PC-3 (cell line): ENCODE results near the gene CELA3A. TPM values are rescaled to one million over a fixed set of nuclear protein-coding genes. Genes with fewer than 3 reads are reported as not detected.

ENCODE experiments used
- ATAC-seq: fragments of 200-7000 bp; cut with Tn5 transposase; 2 replicates; pipeline ENCODE4 v1.9.1; 2020; ENCODE audit warnings: mild to moderate bottlenecking, moderate library complexity
- BruUV-seq: library from RNA; stranded (reverse); fragments of 400-500 nt; replicated peaks from 2 replicates; lab custom pipeline; 2021; lab: Mats Ljungman, UMichigan
- CTCF ChIA-PET: fragments of 300-600 bp; sonication (Branson Sonifier 250); formaldehyde crosslinking; loops from one replicate; lab custom pipeline; 2022; ENCODE audit warnings: antibody characterized with exemption; lab: Charles Lee
- POLR2A ChIA-PET: fragments of 300-600 bp; sonication (Branson Sonifier 250); formaldehyde crosslinking; loops from one replicate; lab custom pipeline; 2022; ENCODE audit warnings: antibody characterized with exemption; ENCODE audit not compliant: unreplicated experiment; lab: Charles Lee
- DNase-seq: peaks from one replicate; pipeline ENCODE4 v3.0.0-alpha.2; 2015
- H2AFZ ChIP-seq: fragments of 300-600 bp; sonication (generic); 2 replicates; pipeline ENCODE4 v1.6.0; 2016; ENCODE audit warnings: antibody characterized with exemption, low read length
- H3F3A ChIP-seq: fragments of 300-600 bp; sonication (generic); one replicate; pipeline ENCODE4 v1.6.0; 2017; ENCODE audit warnings: antibody characterized with exemption, low read length, control low read depth, mild to moderate bottlenecking; ENCODE audit not compliant: unreplicated experiment
- H3K27ac ChIP-seq: fragments of 300-600 bp; sonication (generic); 2 replicates; pipeline ENCODE4 v1.5.1; 2016; ENCODE audit warnings: mild to moderate bottlenecking, low read length
- H3K27me3 ChIP-seq: fragments of 300-600 bp; sonication (generic); 2 replicates; pipeline ENCODE4 v1.6.1; 2016; ENCODE audit warnings: low read length, mixed read lengths
- H3K36me3 ChIP-seq: fragments of 300-600 bp; sonication (generic); 2 replicates; pipeline ENCODE4 v1.6.1; 2016; ENCODE audit warnings: low read depth, mixed run types, low read length, mixed read lengths
- H3K4me1 ChIP-seq: fragments of 300-600 bp; sonication (generic); 2 replicates; pipeline ENCODE4 v1.5.1; 2016; ENCODE audit warnings: low read length; ENCODE audit not compliant: insufficient read depth
- H3K4me2 ChIP-seq: fragments of 300-600 bp; sonication (generic); 2 replicates; pipeline ENCODE4 v1.6.0; 2016; ENCODE audit warnings: low read length
- H3K4me3 ChIP-seq: fragments of 300-600 bp; sonication (generic); 2 replicates; pipeline ENCODE4 v1.5.1; 2016; ENCODE audit warnings: mild to moderate bottlenecking, low read length, mixed read lengths
- H3K79me2 ChIP-seq: fragments of 300-600 bp; sonication (generic); 2 replicates; pipeline ENCODE4 v1.6.1; 2017; ENCODE audit warnings: low read length, mixed read lengths
- H3K9ac ChIP-seq: fragments of 300-600 bp; sonication (generic); 2 replicates; pipeline ENCODE4 v1.6.0; 2016; ENCODE audit warnings: mild to moderate bottlenecking, low read length
- H3K9me2 ChIP-seq: fragments of 300-600 bp; sonication (generic); replicated peaks from 2 replicates; pipeline ENCODE4 v1.6.1; 2016; ENCODE audit warnings: mixed run types, low read length, mixed read lengths
- H3K9me3 ChIP-seq: fragments of 300-600 bp; sonication (generic); 2 replicates; pipeline ENCODE4 v1.6.1; 2016; ENCODE audit warnings: low read length, mixed read lengths
- H4K20me1 ChIP-seq: fragments of 300-600 bp; sonication (generic); 2 replicates; pipeline ENCODE4 v1.6.1; 2016; ENCODE audit warnings: low read length, mixed read lengths
- CTCF ChIP-seq: fragments of 300-600 bp; sonication (generic); conservative IDR thresholded peaks from 2 replicates; pipeline ENCODE4 v1.5.1; 2017; ENCODE audit warnings: antibody characterized with exemption, low read depth, mild to moderate bottlenecking, low read length
- EZH2 ChIP-seq: fragments of 300-600 bp; sonication (generic); IDR thresholded peaks from one replicate; pipeline ENCODE4 v1.6.1; 2017; ENCODE audit warnings: antibody characterized with exemption, mild to moderate bottlenecking, low read length; ENCODE audit not compliant: unreplicated experiment
- EZH2phosphoT487 ChIP-seq: fragments of 300-600 bp; sonication (generic); IDR thresholded peaks from 2 replicates; pipeline ENCODE4 v1.6.1; 2018; ENCODE audit warnings: mild to moderate bottlenecking, antibody characterized with exemption, low read length, borderline replicate concordance
- intact Hi-C: fragments of 100-400 bp; cut with micrococcal nuclease; formaldehyde crosslinking; loops from 2 replicates; pipeline ENCODE4 v1.9.0; 2023
- total RNA-seq: library from RNA; depleted of rRNA; stranded (reverse); fragments of >200 nt; gene quantifications from 2 replicates; pipeline ENCODE4 v1.2.3, GENCODE V29; 2014

CELA3A gene
- total RNA-seq, 1 experiment from 2014 or later = not detected

GRCh38 chr1:21955058-21955457 lies 46.4 kb upstream of the CELA3A start:
- intact Hi-C loops = no loop called here
- no peak overlapping the region for H3K4me3 ChIP-seq
- no peak overlapping the region for H3K4me2 ChIP-seq
- ChIA-PET POLR2A (no interaction called here), CTCF (no interaction called here)
- no peaks in the 10 kb centered on the region for H3K79me2 ChIP-seq
- no peak overlapping the region for H3K9ac ChIP-seq
- no peaks in the 10 kb centered on the region for H3K36me3 ChIP-seq
- TF ChIP-seq CTCF (no peak), EZH2phosphoT487 (no peak)
- ATAC-seq (no peak), DNase-seq (no peak)
- no peaks in the 10 kb centered on the region for H3K9me2 ChIP-seq
- peaks cover 28% of the 10 kb centered on the region for H3K4me1 ChIP-seq
- H3F3A ChIP-seq = no peaks in the 10 kb centered on the region
- no peaks in the 10 kb centered on the region for H3K27me3 ChIP-seq
- H2AFZ ChIP-seq = no peak overlapping the region
- BruUV-seq = no TSS peak
- H3K9me3 ChIP-seq = no peaks in the 10 kb centered on the region
- no peak overlapping the region for H3K27ac ChIP-seq
- H4K20me1 ChIP-seq = no peaks in the 10 kb centered on the region

- intact Hi-C loops = no loop called here
- Histone ChIP-seq H3K4me2 (no peak overlapping the region), H4K20me1 (no peaks in the 10 kb centered on the region), H3K9me2 (no peaks in the 10 kb centered on the region), H3K36me3 (no peaks in the 10 kb centered on the region), H3K4me1 (peaks cover 28% of the 10 kb centered on the region), H2AFZ (no peak overlapping the region), H3F3A (no peaks in the 10 kb centered on the region), H3K4me3 (no peak overlapping the region), H3K9ac (no peak overlapping the region), H3K79me2 (no peaks in the 10 kb centered on the region), H3K9me3 (no peaks in the 10 kb centered on the region), H3K27me3 (no peaks in the 10 kb centered on the region), H3K27ac (no peak overlapping the region)
- TF ChIP-seq CTCF (no peak), EZH2 (no peak), EZH2phosphoT487 (no peak)
- ChIA-PET POLR2A (no interaction called here), CTCF (no interaction called here)
- DNase-seq (no peak), ATAC-seq (no peak)
- no TSS peak for BruUV-seq
Measured at GRCh38 chr1:21955501-21956281, 45.8 kb upstream of the CELA3A start.
